Superior temporal gyrus (tissue), 1 donor: ENCODE results near the gene MAPKAPK2.
"Not testable (repeated sequence)": the region's sequence is repeated elsewhere in the genome, so short reads cannot be mapped to it uniquely, and the experiment has no call there.

Experiments used
- DNase-seq: peaks from one replicate; pipeline ENCODE4 v3.0.0-alpha.2; 2016; ENCODE audit errors: extremely low spot score

MAPKAPK2 gene

GRCh38 chr1:206684478-206685333 is at the start of gene MAPKAPK2:
MAPKAPK2 (plus strand) TSS chr1:206684905; CDS start chr1:206685230, 325 bp downstream.
- peak; percentile 60 for DNase-seq

- DNase-seq, result peak; percentile 84
Observed at GRCh38 chr1:206635080-206635977, 49.4 kb upstream of the MAPKAPK2 start, which contains the start of gene DYRK3. DYRK3 (plus strand) TSS chr1:206635536; CDS start chr1:206635704, 168 bp downstream.

GRCh38 chr1:206635978-206636345 is 48.7 kb upstream of the MAPKAPK2 start:
- no peak for DNase-seq

- DNase-seq, result peak; percentile 28
Observed at GRCh38 chr1:206636671-206637070, 48.0 kb upstream of the MAPKAPK2 start.

GRCh38 chr1:206637605-206638004 is 47.1 kb upstream of the MAPKAPK2 start:
- DNase-seq, result no peak

- DNase-seq, result not testable (repeated sequence)
Observed at GRCh38 chr1:206642074-206642473, 42.6 kb upstream of the MAPKAPK2 start.

- DNase-seq, result no peak
Observed at GRCh38 chr1:206643118-206643698, 41.5 kb upstream of the MAPKAPK2 start.

GRCh38 chr1:206646504-206646903 is 38.2 kb upstream of the MAPKAPK2 start:
- no peak for DNase-seq

- DNase-seq, result no peak
Observed at GRCh38 chr1:206647224-206647623, 37.5 kb upstream of the MAPKAPK2 start.

- no peak for DNase-seq
Observed at GRCh38 chr1:206649261-206649921, 35.3 kb upstream of the MAPKAPK2 start.

- no peak for DNase-seq
Observed at GRCh38 chr1:206651014-206651413, 33.7 kb upstream of the MAPKAPK2 start.

GRCh38 chr1:206651958-206652890 is 32.5 kb upstream of the MAPKAPK2 start:
- no peak for DNase-seq

- no peak for DNase-seq
Observed at GRCh38 chr1:206653715-206654459, 30.8 kb upstream of the MAPKAPK2 start.

- DNase-seq, result no peak
Observed at GRCh38 chr1:206654828-206655227, 29.9 kb upstream of the MAPKAPK2 start.

GRCh38 chr1:206655471-206655882 is 29.2 kb upstream of the MAPKAPK2 start:
- DNase-seq, result no peak

- DNase-seq, result no peak
Observed at GRCh38 chr1:206656936-206657335, 27.8 kb upstream of the MAPKAPK2 start.

GRCh38 chr1:206657751-206658150 is 27.0 kb upstream of the MAPKAPK2 start:
- no peak for DNase-seq

GRCh38 chr1:206658264-206658980 is 26.3 kb upstream of the MAPKAPK2 start:
- no peak for DNase-seq

- DNase-seq, result no peak
Observed at GRCh38 chr1:206658981-206659273, 25.8 kb upstream of the MAPKAPK2 start.
